Progenitor cell of endocrine pancreas (in vitro differentiated cells): Measurements from ENCODE around the gene RHCG. TPM values are rescaled to one million over a fixed set of nuclear protein-coding genes. Genes with fewer than 3 reads are reported as not detected.

Experiments used
- DNase-seq: peaks from one replicate; pipeline ENCODE4 v3.0.0; 2021; ENCODE audit warnings: low spot score; ENCODE audit not compliant: unreplicated experiment
- H3K27ac Mint-ChIP-seq: 2 replicates; pipeline ENCODE4 v1.8.0; 2021; ENCODE audit warnings: mild to moderate bottlenecking, moderate library complexity, mixed read lengths
- H3K27me3 Mint-ChIP-seq: 2 replicates; pipeline ENCODE4 v1.8.0; 2021; ENCODE audit warnings: mixed read lengths
- H3K36me3 Mint-ChIP-seq: 2 replicates; pipeline ENCODE4 v1.8.0; 2022; ENCODE audit warnings: mixed read lengths; ENCODE audit not compliant: insufficient read depth
- H3K4me1 Mint-ChIP-seq: 2 replicates; pipeline ENCODE4 v1.8.0; 2021; ENCODE audit warnings: low read depth, mixed read lengths
- H3K4me3 Mint-ChIP-seq: 2 replicates; pipeline ENCODE4 v1.8.0; 2021; ENCODE audit warnings: low read depth, mild to moderate bottlenecking, moderate library complexity, mixed read lengths
- H3K9me3 Mint-ChIP-seq: 2 replicates; pipeline ENCODE4 v1.8.0; 2021; ENCODE audit warnings: low read depth, mixed read lengths
- total RNA-seq: library from RNA; stranded (reverse); gene quantifications from 2 replicates; pipeline ENCODE4 v1.2.1, GENCODE V29; 2021
- TF ChIP-seq, protein P1 (sequence below): fragments of 200-600 bp; sonication (generic); IDR thresholded peaks from one replicate; pipeline ENCODE4 v1.5.0; 2021; ENCODE audit warnings: antibody characterized with exemption, mild to moderate bottlenecking; ENCODE audit not compliant: unreplicated experiment

Gene RHCG
- total RNA-seq, 1 donor from 2014 or later = not detected

DNA sequence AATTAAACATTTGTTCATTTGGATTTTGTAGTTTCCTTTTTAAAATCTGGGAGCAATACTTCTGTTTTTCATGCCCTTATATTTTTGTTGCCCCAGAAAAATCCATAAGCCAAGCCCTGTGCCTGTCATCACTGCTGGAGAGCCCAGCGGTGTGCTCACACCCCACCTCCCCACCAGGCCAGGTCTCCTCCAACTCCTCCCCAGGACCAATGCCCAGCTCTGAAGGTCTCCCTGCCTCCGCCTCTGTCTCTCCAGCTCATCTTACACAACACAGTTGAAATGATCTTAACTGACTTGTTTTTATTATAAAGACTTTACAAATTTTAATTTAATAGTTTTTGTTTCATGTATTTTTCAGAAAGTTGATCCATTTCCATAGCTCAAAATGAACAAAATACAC, 66.4 kb downstream of the RHCG start:
- no peak overlapping the region for H3K27ac Mint-ChIP-seq
- TF ChIP-seq, protein P1, sequence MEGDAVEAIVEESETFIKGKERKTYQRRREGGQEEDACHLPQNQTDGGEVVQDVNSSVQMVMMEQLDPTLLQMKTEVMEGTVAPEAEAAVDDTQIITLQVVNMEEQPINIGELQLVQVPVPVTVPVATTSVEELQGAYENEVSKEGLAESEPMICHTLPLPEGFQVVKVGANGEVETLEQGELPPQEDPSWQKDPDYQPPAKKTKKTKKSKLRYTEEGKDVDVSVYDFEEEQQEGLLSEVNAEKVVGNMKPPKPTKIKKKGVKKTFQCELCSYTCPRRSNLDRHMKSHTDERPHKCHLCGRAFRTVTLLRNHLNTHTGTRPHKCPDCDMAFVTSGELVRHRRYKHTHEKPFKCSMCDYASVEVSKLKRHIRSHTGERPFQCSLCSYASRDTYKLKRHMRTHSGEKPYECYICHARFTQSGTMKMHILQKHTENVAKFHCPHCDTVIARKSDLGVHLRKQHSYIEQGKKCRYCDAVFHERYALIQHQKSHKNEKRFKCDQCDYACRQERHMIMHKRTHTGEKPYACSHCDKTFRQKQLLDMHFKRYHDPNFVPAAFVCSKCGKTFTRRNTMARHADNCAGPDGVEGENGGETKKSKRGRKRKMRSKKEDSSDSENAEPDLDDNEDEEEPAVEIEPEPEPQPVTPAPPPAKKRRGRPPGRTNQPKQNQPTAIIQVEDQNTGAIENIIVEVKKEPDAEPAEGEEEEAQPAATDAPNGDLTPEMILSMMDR = no peak
- H3K4me1 Mint-ChIP-seq = peaks cover 4% of the 10 kb centered on the region
- no peaks in the 10 kb centered on the region for H3K36me3 Mint-ChIP-seq
- H3K27me3 Mint-ChIP-seq = peaks cover 86% of the 10 kb centered on the region
- H3K9me3 Mint-ChIP-seq = no peaks in the 10 kb centered on the region
- no peak for DNase-seq
- H3K4me3 Mint-ChIP-seq = no peak overlapping the region

DNA sequence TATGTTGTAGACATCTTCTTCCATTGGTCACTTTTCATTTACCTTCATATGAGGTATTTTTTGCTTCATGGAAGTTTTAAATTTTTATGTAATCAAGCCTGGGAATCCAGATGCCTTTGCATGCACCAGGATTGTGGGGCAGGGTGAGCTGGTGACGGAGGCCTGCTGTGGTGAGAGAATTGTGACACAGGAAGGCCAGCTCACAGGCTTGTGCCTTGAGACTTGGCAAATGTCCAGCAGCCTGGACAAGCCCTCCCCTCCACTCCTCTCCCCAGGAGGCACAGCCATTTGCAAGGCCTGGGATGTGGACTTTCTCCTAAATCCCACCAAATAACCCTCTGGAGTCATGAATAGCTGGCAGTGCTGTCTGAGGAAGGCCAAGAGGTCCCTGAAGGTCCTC, 67.4 kb downstream of the RHCG start:
- Mint-ChIP-seq H3K4me1 (peaks cover 4% of the 10 kb centered on the region), H3K36me3 (no peaks in the 10 kb centered on the region), H3K27me3 (peaks cover 84% of the 10 kb centered on the region), H3K9me3 (no peaks in the 10 kb centered on the region), H3K27ac (no peak overlapping the region), H3K4me3 (no peak overlapping the region)
- no peak for DNase-seq
- TF ChIP-seq, protein P1 = no peak

DNA sequence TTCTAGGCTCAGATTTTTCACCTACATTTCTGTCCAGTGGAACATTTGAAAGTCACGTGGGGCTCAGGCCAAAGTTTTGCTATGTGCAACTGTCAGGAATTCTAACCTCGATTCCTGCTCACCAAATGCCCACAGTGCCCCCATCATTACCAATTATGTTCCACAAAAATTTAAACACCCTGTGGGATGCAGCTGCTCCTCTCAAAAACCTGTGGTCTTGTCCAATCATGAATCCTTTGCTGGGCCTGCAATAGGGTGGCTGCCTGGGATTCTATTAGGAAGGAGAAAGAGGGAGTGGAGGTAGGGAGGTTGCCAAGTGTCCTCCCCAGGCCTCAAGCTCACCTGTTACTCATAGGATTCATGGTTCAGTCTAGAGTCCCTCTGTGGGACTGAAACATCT, 68.1 kb downstream of the RHCG start:
- H3K9me3 Mint-ChIP-seq = no peaks in the 10 kb centered on the region
- no peak for DNase-seq
- no peak overlapping the region for H3K4me3 Mint-ChIP-seq
- TF ChIP-seq, protein P1 = no peak
- peaks cover 89% of the 10 kb centered on the region for H3K27me3 Mint-ChIP-seq
- H3K36me3 Mint-ChIP-seq = no peaks in the 10 kb centered on the region
- no peak overlapping the region for H3K27ac Mint-ChIP-seq
- H3K4me1 Mint-ChIP-seq = peaks cover 4% of the 10 kb centered on the region

DNA sequence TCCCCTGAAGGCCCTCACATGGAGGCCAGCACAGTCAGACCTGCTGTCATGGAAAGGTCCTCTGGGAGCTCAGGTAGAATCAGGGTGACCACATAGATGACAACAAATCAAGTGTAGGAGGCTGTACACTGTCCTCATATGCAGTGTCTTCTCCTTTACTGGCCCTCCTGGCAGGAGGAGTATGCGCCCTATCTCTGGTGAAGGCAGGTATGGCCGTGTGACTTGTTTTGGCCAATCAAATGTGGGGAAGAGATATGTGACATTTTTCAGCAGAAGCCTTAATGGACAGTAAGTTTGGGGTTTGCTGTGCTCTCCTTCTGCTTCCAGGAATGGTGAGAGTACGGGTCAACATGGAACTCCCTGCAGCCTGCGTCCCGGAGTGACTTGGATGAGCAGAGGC, 69.9 kb downstream of the RHCG start:
- H3K36me3 Mint-ChIP-seq = no peaks in the 10 kb centered on the region
- peaks cover 4% of the 10 kb centered on the region for H3K4me1 Mint-ChIP-seq
- TF ChIP-seq, protein P1 = no peak
- no peak for DNase-seq
- no peak overlapping the region for H3K27ac Mint-ChIP-seq
- peaks cover 86% of the 10 kb centered on the region for H3K27me3 Mint-ChIP-seq
- H3K4me3 Mint-ChIP-seq = no peak overlapping the region
- H3K9me3 Mint-ChIP-seq = no peaks in the 10 kb centered on the region

DNA sequence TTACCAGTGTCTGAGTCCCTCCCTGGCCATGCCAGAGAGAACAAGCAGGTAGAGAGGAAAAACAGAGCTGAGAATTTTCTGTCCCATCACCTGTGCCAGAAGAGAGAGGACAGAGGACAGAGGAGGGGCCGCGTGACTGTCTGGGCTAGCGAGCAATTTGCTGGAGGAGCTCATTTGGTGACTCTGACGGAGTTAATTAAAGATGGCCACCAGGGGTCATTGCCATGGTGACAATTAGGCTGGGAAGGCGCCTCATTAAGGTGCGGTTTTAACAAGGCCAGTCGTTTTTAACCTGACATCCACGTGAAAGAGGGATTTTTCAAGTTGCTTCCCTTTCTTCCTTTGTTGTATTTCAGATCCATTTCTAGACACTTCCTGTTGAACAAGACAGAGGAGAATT, 72.4 kb downstream of the RHCG start:
- H3K4me3 Mint-ChIP-seq = no peak overlapping the region
- H3K4me1 Mint-ChIP-seq = no peaks in the 10 kb centered on the region
- DNase-seq = no peak
- no peaks in the 10 kb centered on the region for H3K36me3 Mint-ChIP-seq
- TF ChIP-seq, protein P1 = no peak
- no peaks in the 10 kb centered on the region for H3K9me3 Mint-ChIP-seq
- peaks cover 90% of the 10 kb centered on the region for H3K27me3 Mint-ChIP-seq
- H3K27ac Mint-ChIP-seq = no peak overlapping the region

Other genes with a start within 250 kb of the RHCG start
- 69.3 and 156 TPM in 2 replicates for gene POLG, start 161.8 kb downstream of the RHCG start, total RNA-seq
- gene TICRR, start 78.9 kb upstream of the RHCG start, total RNA-seq = 13.9 and 14.7 TPM in 2 replicates
- 21.8 and 22.8 TPM in 2 replicates for gene KIF7, start 158.9 kb upstream of the RHCG start, total RNA-seq
- 0.24 and 0.40 TPM in 2 replicates for gene PLIN1, start 182.8 kb upstream of the RHCG start, total RNA-seq
- 4.8 and 4.9 TPM in 2 replicates for gene PEX11A, start 194.2 kb upstream of the RHCG start, total RNA-seq
- 0.91 and 1.3 TPM in 2 replicates for gene WDR93, start 194.2 kb upstream of the RHCG start, total RNA-seq